HG03280 (cell line): Measurements from ENCODE around the gene CSAG2.
"Not testable (repeated sequence)": the region's sequence is repeated elsewhere in the genome, so short reads cannot be mapped to it uniquely, and the experiment has no call there.

Experiments
- ATAC-seq: cut with Tn5 transposase; IDR thresholded peaks from one replicate; pipeline ENCODE4 v1.9.1; 2021; ENCODE audit warnings: mild to moderate bottlenecking, moderate library complexity; ENCODE audit not compliant: unreplicated experiment

CSAG2 gene

DNA sequence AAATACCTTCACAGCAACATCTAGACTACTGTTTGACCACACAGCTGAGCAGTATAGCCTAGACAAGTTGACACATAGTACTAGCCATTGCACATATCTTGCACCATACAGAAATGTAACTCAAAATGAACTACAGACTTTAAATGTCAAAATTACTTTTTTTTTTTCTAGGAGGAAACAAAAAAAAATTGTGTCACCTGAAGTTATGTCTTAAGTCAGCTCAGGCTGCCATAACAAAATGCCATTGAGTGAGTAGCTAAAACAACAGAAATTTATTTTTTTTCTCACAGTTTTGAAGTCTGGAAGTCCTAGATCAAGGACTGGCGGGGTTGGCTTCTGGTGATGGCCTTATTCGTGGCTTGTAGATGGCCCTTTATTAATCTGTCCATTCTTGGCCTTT is at the start of gene CSAG2:
Gene CSAG2 (minus strand): TSS at position 101 of the 400 bp plus-strand sequence. CDS start 161 bp downstream, outside the sequence.
- not testable (repeated sequence) for ATAC-seq

DNA sequence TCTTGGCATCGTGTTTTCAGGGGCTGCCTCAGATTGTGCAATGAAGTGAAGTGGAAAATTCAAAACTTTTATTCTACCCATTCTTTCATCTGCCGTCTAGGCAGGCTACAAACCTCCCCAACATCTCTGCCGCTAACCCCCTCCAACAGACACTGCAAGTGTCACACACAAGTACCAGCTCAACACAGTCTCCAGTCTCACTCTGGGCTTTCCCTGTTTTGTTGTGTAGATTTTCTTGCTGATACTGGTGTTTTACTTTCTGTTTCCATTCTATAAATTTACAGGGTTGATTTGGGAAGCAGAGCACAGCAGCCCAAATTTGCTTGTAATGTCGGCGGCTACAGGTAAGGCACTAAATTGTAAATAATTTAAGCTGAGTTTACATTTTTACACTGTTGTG is 45.8 kb upstream of the CSAG2 start:
- ATAC-seq: not testable (repeated sequence)

DNA sequence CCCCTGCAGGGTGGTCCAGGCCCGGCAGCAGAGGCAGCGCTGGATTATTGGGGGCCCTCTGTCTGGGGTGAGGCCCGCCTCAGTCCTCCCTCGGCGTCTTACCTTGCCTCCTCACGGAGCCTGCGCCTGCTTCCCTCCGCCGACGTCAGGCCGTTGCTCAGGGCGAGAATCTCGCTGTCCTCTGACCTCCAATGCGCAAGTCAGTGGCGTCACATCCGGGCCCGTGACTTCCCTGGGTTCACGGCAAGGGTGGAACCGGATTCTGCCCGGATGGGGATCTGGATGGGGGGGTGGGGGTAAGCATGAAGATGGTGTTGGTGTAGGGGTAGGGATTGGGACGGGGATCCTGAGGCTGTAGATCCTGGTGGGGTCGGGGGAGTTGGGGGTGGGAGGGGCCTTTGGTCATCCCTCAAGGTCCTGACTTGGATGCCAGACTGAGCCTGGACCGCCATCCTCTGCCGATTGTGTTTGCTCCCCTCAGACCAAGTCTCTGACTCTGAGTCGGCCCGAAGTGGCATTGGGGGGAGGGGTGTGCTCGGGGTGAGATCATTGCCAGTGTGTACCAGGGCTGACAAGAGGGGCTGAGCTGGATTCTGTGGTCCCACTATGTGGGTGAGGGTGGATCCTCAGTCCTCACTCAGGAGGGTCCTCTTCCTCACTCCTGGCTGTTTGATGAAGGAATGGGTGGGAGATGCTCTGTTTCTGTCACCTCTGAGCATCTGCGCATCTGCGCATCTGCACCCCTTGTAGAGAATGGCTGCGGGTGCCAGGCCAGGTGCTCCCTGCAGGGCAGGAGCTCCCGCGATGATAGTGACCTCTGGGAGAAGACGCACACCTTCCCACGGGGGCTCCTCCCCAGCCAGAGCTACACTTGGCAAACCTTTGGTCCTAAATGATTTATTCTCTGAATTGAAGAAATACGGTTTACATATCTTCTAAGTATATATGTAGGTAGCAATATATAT is 44.9 kb upstream of the CSAG2 start, which contains the start of gene MAGEA2:
Gene MAGEA2 (minus strand): TSS at position 157 of the 965 bp plus-strand sequence. CDS start 2,479 bp downstream, outside the sequence.
- ATAC-seq: not testable (repeated sequence)

- no peak for ATAC-seq
These were observed 29.5 kb upstream of the CSAG2 start for GRCh38 chrX:152738560-152738959.

DNA sequence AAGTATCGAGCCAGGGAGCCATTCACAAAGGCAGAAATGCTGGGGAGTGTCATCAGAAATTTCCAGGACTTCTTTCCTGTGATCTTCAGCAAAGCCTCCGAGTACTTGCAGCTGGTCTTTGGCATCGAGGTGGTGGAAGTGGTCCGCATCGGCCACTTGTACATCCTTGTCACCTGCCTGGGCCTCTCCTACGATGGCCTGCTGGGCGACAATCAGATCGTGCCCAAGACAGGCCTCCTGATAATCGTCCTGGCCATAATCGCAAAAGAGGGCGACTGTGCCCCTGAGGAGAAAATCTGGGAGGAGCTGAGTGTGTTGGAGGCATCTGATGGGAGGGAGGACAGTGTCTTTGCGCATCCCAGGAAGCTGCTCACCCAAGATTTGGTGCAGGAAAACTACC is 27.5 kb upstream of the CSAG2 start:
- ATAC-seq: not testable (repeated sequence)

DNA sequence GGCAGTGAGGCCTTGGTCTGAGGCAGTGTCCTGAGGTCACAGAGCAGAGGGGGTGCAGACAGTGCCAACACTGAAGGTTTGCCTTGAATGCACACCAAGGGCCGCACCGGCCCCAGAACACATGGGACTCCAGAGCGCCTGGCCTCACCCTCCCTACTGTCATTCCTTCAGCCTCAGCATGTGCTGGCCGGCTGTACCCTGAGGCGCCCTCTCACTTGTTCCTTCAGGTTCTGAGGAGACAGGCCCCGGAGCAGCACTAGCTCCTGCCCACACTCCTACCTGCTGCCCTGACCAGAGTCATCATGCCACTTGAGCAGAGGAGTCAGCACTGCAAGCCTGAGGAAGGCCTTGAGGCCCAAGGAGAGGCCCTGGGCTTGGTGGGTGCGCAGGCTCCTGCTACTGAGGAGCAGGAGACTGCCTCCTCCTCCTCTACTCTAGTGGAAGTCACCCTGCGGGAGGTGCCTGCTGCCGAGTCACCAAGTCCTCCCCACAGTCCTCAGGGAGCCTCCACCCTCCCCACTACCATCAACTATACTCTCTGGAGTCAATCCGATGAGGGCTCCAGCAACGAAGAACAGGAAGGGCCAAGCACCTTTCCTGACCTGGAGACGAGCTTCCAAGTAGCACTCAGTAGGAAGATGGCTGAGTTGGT is 26.9 kb upstream of the CSAG2 start:
- no peak for ATAC-seq

DNA sequence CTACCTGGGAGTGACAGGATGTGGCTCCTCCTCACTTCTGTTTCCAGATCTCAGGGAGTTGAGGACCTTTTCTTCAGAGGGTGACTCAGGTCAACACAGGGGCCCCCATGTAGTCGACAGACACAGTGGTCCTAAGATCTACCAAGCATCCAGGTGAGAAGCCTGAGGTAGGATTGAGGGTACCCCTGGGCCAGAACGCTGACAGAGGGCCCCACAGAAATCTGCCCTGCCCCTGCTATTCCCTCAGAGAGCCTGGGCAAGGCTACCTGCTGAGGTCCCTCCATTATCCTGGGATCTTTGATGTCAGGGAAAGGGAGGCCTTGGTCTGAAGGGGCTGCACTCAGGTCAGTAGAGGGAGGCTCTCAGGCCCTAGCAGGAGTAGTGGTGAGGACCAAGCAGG is 26.0 kb upstream of the CSAG2 start:
- no peak for ATAC-seq

GRCh38 chrX:152734143-152734858 is 25.2 kb upstream of the CSAG2 start:
- not testable (repeated sequence) for ATAC-seq

DNA sequence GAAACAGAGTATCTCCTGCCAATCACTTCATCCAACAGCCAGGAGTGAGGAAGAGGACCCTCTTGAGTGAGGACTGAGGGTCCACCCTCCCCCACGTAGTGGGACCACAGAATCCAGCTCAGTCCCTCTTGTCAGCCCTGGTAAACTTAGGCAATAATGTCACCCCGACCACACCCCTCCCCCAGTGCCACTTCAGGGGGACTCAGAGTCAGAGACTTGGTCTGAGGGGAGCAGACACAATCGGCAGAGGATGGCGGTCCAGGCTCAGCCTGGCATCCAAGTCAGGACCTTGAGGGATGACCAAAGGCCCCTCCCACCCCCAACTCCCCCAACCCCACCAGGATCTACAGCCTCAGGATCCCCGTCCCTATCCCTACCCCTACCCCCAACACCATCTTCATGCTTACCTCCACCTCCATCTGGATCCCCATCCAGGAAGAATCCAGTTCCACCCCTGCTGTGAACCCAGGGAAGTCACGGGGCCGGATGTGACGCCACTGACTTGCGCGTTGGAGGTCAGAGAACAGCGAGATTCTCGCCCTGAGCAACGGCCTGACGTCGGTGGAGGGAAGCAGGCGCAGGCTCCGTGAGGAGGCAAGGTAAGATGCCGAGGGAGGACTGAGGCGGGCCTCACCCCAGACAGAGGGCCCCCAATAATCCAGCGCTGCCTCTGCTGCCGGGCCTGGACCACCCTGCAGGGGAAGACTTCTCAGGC is 24.3 kb upstream of the CSAG2 start, which contains the start of the genes CSAG1 and MAGEA12:
Gene CSAG1 (minus strand): TSS at position 461 of the 715 bp plus-strand sequence. CDS start 1,261 bp downstream, outside the sequence.
Gene MAGEA12 (plus strand): TSS at position 497 of the 715 bp plus-strand sequence. CDS start 2,405 bp downstream, outside the sequence.
- no peak for ATAC-seq

GRCh38 chrX:152725409-152725808 is 16.3 kb upstream of the CSAG2 start:
- no peak for ATAC-seq

- not testable (repeated sequence) for ATAC-seq
These were observed 5.0 kb upstream of the CSAG2 start, which contains the start of gene MAGEA2B for GRCh38 chrX:152713815-152714787. MAGEA2B (plus strand) TSS chrX:152714628; CDS start chrX:152717107, 2,479 bp downstream.

DNA sequence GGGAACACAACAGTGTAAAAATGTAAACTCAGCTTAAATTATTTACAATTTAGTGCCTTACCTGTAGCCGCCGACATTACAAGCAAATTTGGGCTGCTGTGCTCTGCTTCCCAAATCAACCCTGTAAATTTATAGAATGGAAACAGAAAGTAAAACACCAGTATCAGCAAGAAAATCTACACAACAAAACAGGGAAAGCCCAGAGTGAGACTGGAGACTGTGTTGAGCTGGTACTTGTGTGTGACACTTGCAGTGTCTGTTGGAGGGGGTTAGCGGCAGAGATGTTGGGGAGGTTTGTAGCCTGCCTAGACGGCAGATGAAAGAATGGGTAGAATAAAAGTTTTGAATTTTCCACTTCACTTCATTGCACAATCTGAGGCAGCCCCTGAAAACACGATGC is 4.1 kb upstream of the CSAG2 start:
- not testable (repeated sequence) for ATAC-seq

GRCh38 chrX:152706500-152706899 is 2.6 kb downstream of the CSAG2 start:
- ATAC-seq: not testable (repeated sequence)

DNA sequence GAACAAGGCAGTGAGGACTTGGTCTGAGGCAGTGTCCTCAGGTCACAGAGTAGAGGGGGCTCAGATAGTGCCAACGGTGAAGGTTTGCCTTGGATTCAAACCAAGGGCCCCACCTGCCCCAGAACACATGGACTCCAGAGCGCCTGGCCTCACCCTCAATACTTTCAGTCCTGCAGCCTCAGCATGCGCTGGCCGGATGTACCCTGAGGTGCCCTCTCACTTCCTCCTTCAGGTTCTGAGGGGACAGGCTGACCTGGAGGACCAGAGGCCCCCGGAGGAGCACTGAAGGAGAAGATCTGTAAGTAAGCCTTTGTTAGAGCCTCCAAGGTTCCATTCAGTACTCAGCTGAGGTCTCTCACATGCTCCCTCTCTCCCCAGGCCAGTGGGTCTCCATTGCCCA is 8.7 kb downstream of the CSAG2 start:
- ATAC-seq: not testable (repeated sequence)

DNA sequence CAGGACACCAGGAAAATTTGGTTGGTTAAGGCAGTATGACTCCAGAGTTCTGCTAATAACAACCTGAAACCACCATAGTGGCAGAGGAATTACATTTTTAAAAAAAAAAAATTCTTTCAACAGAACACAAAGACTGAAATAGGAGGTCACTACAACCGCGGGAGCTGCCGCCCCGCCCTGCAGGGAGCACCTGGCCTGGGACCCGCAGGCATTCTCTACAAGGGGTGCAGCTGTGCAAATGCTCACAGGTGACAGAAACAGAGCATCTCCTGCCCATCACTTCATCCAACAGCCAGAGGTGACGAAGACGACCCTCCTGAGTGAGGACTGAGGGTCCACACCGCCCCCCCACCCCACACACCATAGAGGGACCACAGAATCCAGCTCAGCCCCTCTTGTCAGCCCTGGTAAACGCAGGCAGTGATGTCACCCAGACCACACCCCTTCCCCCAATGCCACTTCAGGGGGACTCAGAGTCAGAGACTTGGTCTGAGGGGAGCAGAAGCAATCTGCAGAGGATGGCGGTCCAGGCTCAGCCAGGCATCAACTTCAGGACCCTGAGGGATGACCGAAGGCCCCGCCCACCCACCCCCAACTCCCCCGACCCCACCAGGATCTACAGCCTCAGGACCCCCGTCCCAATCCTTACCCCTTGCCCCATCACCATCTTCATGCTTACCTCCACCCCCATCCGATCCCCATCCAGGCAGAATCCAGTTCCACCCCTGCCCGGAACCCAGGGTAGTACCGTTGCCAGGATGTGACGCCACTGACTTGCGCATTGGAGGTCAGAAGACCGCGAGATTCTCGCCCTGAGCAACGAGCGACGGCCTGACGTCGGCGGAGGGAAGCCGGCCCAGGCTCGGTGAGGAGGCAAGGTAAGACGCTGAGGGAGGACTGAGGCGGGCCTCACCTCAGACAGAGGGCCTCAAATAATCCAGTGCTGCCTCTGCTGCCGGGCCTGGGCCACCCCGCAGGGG is 10.8 kb downstream of the CSAG2 start, which contains the start of gene MAGEA3:
Gene MAGEA3 (plus strand): TSS at position 843 of the 980 bp plus-strand sequence. CDS start 2,039 bp downstream, outside the sequence.
- ATAC-seq: not testable (repeated sequence)

GRCh38 chrX:152681012-152681411 is 28.1 kb downstream of the CSAG2 start:
- peak; percentile 77 for ATAC-seq

- not testable (repeated sequence) for ATAC-seq
These were observed 34.4 kb downstream of the CSAG2 start for GRCh38 chrX:152674652-152675051.
